GM21526 (cell line): ENCODE results near the gene CASZ1.

ENCODE experiments used
- ATAC-seq: cut with Tn5 transposase; IDR thresholded peaks from one replicate; pipeline ENCODE4 v1.9.1; 2021; ENCODE audit warnings: moderate library complexity; ENCODE audit not compliant: unreplicated experiment, low FRiP score

CASZ1 gene

DNA sequence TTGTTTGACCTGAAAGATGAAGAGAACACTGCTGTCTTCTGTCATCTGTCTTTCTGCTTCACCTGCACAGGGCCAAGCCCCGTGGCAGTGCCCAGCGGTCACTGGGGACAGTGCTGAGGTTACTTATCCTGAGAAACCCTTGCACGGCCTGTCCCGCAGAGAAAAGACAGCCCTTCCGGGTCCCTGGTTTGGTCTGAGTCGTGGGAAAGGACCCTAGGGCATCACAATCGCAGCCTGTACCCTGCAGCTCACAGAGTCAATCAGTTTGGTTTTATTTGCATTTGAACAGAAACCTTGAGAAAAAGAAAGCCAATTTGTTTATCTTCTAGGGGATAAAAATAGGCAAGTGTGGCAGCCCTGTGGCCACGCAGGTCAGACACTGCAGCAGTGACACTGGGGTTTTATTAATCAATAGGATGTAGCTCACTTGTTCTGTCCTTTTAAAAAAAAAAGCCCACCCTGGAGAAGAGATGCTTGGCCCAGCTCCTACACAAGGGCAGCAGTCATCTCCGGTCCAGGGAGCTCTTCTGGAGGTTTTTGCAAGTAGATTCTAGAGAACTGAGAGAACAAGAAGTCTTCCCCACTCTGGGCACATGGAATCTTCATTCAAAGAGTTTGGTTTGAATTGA lies 201.7 kb downstream of the CASZ1 start:
- ATAC-seq, result no peak

DNA sequence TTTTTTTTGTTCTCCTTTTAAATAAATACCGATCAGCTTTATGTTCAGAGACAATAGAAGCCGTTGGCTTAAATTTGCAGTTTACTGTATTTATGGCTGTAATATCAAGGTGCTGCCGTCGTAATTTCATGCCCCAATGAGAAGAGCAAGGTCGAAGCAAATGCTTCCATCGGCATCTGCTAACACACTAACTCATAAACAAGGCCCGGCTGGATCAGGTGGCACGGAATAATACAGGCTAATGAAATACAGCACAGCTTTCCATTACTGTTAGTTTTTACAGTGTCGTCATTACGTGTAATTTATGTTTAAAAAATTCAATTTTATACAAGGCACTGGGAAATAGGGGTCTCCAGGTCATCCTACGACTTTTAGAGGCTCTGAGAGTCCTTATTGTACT lies 202.7 kb downstream of the CASZ1 start:
- no peak for ATAC-seq

DNA sequence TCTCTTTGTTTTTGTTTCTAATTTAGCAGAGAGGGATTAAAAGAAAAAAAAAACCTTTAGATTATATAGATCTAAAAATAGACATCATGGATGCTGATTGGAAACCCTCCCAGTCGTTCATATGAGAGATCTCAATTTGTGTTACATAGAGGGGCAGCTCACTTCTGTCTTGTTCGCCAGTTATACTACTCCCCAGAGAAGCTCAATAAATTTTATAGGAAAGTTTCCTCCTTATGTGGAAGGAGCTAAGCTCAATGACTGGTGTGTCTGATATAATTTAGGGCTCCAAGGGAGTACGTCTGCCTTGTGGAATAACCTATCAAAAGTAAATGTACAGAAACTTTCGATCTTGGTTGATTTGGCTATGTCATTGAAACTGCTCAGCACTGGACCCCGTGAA lies 204.1 kb downstream of the CASZ1 start:
- no peak for ATAC-seq

DNA sequence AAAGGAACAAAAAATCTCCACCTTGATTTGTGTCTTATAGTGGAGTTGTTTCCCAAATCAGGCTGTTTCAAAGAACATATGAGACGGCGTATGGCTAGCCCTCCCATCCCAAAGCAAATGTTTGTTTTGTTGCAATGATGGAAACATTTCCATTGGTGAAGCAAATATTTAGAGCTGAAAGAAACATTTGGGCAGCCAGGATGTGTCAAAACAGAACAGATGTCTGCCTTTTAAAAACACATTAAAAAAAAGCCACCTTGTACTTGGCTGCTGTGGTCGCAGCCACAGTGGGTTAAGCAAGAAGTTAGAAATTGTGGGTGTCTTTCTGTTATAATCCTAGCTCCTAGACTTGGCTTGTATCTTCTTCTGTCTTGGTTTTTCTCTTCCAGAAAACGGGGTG lies 205.4 kb downstream of the CASZ1 start:
- no peak for ATAC-seq

DNA sequence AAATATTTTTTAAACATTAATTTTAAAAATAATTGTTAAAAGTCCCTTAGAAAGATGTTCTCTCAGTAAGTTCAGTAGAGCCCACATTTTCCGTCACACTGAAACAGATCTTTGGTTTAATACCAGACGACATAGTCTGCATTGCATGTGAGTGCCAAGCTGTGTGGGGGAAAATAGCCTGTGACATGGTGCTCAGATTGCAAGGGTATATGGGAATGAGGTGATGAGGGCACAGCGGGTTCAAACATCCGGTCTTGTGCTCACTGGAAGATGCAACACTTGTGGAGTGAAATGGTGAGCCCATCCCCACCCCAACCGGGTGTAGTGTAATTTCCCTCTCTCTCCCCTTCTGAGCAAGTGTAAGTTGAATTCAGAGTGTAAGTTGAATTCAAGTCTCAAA lies 207.4 kb downstream of the CASZ1 start:
- ATAC-seq, result no peak

DNA sequence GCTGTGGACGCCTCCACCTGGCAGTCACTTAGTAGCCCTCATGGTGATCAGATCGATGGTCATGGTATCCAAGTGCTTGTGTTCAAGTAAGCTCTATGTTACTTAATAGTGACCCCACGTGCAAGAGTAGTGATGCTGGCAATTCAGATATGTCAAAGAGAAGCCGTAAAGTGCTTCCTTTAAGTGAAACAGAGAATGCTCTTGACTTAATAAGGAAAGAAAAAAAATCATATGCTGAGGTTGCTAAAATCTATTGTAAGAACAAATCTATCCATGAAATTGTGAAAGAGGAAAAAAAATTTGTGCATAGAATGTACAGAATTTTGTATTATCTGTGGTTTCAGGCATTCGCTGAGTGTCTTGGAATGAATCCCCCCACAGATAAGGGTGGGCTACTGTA lies 207.8 kb downstream of the CASZ1 start:
- no peak for ATAC-seq
